GM19324 (cell line): ENCODE results near the gene TRIP6.
"Not testable (repeated sequence)": the region's sequence is repeated elsewhere in the genome, so short reads cannot be mapped to it uniquely, and the experiment has no call there.

ENCODE experiments used
- ATAC-seq: cut with Tn5 transposase; IDR thresholded peaks from one replicate; pipeline ENCODE4 v1.9.1; 2021; ENCODE audit warnings: mild to moderate bottlenecking, moderate library complexity; ENCODE audit not compliant: unreplicated experiment, low FRiP score

TRIP6 gene

DNA sequence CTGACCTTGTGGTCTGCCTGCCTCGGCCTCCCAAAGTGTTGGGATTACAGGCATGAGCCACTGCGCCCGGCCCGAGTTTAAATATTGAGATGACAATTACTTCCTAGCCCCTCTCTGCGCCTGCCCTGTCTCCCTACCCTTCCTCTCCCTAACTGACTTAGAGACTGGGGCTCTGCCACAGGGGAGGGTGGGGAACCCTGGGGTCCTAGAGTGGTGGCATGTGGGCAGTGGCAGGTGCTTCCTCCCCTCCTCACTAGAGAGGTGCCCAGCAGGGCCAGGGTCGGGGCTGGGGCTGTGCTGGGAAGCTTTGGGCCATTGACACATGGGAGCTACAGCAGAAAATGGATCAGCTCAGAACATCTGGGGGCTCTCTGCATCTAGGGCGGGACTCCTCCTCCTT lies 35.5 kb downstream of the TRIP6 start:
- no peak for ATAC-seq

DNA sequence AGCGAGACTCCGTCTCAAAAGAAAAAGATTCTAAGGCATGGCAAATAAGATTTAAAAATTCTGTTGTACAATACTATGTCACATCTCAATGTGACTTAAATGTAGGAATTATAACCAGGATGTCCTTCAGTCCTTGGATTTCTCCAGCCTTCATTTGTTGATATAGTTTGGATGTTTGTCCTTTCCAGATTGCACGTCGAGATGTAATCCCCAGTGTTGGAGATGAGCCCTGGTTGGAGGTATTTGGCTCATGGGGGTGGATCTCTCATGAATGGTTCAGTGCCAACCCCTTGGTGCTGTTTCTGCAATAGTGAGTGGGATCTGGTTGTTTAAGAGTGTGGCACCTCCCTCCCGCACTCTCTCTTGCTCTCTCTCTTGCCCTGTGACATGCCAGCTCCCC lies 41.3 kb downstream of the TRIP6 start:
- no peak for ATAC-seq

DNA sequence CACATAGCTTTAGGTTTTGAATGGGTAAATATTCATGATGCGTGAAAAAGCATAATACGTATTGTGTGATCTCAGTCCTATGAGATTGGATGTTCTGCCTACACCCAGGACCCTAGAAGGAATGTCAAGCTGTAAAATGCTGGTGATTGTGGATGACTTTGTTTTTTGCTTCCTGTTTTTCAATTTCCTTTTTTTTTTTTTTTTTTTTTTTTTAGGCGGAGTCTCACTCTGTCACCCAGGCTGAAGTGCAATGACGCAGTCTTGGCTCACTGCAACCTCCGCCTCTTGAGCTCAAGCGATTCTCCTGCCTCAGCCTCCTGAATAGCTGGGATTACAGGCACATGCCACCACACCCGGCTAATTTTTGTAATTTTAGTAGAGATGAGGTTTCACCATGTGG lies 43.3 kb downstream of the TRIP6 start:
- ATAC-seq: not testable (repeated sequence)

DNA sequence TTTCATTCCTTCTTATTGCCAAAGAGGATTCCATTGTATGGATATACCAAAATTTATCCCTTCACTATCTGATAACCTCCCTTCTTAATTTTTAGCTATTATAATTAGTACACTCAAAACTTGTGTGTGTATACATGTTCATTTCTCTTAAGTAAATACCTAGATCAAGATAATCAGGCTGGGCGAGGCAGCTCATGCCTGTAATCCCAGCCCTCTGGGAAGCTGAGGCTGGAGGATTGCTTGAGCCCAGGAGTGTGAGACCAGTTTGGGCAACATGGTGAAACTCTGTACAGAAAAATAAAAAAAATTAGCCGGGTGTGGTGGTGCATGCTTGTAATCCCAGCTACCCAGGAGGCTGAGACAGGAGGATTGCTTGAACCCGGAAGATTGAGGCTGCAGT lies 44.3 kb downstream of the TRIP6 start:
- no peak for ATAC-seq

DNA sequence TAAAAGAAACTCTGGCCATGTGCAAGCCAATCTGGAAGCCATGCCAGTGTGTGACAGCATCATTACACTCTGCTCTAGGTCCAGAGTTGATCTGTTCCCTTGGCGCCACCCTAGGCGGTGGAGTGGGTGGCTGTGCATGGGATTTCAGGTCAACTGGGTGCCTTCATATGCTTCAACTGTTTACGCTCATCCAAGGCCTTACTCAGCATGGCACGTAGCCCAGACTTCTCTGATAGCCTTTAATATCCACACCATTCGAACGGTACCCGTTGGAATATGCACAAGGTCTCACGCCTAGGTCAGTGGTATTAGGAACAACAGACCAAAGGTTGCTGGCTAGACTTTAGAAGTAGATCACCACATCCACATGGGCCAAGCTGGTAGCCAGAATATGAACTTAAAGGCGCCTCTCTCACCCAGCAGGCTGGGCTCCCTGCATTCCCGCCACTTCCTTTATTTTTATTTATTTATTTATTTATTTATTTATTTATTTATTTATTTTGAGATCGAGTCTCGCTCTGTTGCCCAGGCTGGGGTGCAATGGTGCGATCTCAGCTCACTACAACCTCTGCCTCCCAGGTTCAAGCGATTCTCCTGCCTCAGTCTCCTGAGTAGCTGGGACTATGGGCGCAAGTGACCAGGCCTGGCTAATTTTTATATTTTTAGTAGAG lies 47.2 kb downstream of the TRIP6 start:
- no peak for ATAC-seq

DNA sequence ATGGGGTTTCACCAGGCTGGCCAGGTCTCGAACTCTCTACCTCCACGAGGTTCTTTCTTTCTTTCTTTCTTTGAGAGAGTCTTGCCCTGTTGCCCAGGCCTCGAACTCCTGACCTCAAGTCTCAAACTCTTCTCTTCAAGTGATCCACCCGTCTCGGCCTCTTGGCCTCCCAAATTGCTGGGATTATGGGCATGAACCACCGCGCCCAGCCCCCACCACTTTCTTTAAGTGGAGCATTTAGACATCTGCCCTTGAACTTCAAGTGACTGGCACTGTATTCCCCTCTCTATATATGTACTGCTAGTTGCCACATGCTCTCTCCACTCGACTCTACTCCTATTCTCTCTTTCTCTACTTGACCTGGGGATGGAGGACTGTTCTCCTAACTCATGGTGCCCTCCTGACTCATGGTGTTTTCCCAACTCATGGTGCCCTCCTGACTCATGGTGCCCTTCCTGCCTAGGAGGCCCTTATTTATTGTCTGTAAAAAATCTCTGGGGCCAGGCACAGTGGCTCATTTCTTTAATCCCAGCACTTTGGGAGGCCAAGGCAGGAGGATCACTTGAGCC lies 47.8 kb downstream of the TRIP6 start:
- no peak for ATAC-seq

DNA sequence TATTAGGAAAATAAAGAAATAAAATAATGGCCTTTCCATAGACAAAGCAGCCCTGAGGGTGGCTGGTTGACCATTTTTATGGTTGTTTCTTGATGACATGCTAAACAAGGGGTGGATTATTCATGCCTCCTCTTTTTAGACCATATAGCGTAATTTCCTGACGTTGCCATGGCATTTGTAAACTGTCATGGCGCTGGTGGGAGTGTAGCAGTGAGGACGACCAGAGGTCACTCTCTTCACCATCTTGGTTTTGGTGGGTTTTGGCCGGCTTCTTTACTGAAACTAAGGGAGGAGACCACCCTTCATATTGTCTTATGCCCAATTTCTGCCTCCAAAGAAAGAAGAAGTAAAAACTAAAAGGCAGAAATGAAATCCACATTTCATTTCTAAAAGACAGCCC lies 52.1 kb downstream of the TRIP6 start:
- not testable (repeated sequence) for ATAC-seq

DNA sequence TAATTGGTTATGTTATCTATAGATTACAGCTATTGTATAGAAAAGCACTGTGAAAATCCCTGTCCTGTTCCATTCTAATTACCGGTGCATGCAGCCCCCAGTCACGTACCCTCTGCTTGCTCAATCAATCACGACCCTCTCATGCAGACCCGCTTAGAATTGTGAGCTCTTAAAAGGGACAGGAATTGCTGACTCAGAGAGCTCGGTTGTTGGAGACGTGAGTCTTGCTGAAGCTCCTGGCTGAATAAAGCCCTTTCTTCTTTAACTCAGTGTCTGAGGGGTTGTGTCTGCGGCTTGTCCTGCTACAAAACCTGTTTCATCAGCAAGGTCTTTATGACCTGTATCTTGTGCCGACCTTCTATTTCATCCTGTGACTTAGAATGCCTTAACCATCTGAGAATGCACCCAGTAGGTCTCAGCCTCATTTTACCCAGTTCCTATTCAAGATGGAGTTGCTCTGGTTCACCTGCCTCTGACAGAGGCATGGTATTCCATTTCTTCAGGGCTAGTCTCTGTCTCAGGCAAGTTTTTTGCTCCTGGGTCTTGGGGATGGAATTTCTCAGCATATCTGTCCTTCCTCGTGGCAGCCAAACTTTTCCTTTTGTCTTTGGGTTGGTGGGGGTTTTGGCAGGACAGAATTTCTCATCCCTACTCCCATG lies 52.7 kb downstream of the TRIP6 start:
- ATAC-seq: not testable (repeated sequence)

DNA sequence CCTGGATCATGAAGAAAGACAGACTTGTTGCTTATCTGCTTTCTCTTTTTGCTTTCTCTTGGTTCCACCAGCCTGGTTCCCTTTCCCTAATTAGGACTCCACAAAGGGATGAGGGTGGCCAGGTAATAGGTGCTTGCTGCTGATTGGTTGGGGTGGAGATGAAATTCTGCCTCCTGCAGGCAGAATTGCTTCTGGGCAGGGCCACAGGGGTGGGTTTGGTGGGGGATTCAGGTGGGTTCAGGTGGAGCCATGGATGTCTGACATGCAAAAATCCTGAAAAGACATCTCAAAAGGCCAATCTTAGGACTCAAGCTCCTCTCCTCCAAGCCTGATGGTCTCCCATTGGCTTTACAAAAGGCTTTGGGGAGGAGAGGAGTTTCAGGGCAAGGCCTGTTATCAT lies 53.9 kb downstream of the TRIP6 start:
- ATAC-seq: no peak
